Epithelial cell of alveolus of lung (primary cell): ENCODE results near the gene LTBP2. TPM values are rescaled to one million over a fixed set of nuclear protein-coding genes. Genes with fewer than 3 reads are reported as not detected.

ENCODE experiments used
- total RNA-seq: library from RNA; depleted of rRNA; stranded (reverse); fragments of >200 nt; gene quantifications from 2 replicates; pipeline ENCODE4 v1.2.1, GENCODE V29; 2015

LTBP2 gene
- 52.7 and 110 TPM in 2 replicates for total RNA-seq

GRCh38 chr14:74611650-74612349 is at the start of gene LTBP2:
Gene LTBP2, minus strand, starts transcription at chr14:74612237. Its CDS starts 293 bp downstream, at chr14:74611944.

DNA sequence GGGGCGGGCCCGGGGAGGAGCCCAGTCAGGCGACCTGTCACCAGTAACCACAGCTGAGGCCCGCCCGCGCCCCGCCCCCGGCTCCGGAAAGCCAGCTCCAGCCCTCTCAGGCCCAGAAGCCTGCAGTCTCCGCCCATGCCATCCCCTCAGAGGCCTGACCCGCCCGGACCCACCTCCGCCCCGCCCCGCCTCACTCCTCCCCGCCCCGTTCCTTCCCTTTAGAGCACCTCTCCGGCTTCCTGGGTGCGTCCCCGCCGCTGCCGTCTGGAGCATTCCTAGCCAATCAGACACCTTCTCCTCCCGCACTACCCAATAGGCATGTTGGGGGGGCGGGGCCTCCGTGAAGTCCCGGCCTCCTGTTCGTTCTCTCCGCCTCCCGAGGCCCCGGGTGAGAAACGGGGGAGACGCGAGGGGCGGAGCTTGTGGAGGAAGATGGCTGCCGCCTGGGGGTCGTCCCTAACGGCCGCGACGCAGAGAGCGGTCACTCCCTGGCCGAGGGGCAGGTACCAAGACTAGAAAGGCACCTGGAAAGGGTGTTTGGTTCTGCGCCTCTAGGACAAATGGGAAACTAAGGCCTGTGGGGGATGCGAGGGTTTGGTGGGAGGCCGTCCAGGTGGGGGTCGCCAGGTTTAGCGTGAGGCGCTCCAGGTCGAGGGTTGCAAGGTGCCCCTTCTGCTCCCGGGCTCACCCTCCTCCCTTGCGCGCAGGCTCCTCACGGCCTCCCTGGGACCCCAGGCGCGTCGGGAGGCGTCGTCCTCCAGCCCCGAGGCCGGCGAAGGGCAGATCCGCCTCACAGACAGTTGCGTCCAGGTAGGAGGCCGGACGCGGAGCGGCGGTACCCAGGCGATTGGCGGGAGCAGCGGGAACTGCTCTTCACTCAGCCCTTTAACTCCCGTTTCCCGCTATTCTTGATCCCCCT is 118.4 kb downstream of the LTBP2 start, which contains the start of gene ISCA2:
Gene ISCA2 (plus strand): TSS at position 423 of the 919 bp plus-strand sequence. CDS start 10 bp downstream, at position 433.

DNA sequence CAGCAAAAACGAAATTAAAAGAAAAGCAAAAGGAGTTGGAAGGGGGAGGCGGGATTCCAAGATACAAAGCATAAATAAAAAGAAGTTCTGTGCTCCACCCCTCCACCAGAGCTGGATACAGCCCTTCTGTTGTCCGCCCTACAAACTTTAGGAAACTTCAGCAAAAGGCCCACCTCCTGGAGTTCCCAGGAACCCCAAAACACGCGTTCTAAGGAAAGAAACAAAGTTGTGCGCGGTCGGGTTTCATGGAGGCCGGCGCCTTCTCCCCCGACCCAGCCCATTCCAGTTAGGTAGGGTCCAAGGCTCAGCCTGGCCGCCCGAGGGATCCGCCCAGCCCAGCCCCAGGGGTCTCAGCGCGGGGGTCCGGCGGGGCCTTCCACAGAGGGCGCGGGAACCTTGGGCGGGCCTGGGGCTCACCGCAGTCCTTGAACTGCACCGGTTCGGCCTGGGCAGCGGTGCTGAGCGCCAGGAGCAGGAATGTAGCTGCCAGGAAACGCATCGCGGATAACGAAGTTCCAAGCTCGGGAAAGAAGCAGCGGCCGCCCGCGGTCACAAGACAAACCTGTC is 119.2 kb downstream of the LTBP2 start, which contains the start of gene NPC2:
Gene NPC2 (minus strand): TSS at position 530 of the 567 bp plus-strand sequence. CDS start 31 bp downstream, at position 499.

Other genes starting within 250 kb of the LTBP2 start
- gene SYNDIG1L, start 186.0 kb downstream of the LTBP2 start, total RNA-seq: 0.13 and 2.5 TPM in 2 replicates
- 435 and 461 TPM in 2 replicates for gene NPC2, start 118.9 kb downstream of the LTBP2 start, total RNA-seq
- 24.2 and 28.0 TPM in 2 replicates for gene ISCA2, start 118.5 kb downstream of the LTBP2 start, total RNA-seq
- gene AREL1, start 100.8 kb upstream of the LTBP2 start, total RNA-seq: 27.7 and 38.0 TPM in 2 replicates
- 26.4 and 31.5 TPM in 2 replicates for gene FCF1, start 100.9 kb upstream of the LTBP2 start, total RNA-seq
- gene YLPM1, start 151.1 kb upstream of the LTBP2 start, total RNA-seq: 18.5 and 32.3 TPM in 2 replicates